SU-DHL-6 (cell line): Measurements from ENCODE around the gene LRRC72.

Experiments
- H2AFZ ChIP-seq: fragments of 200-600 bp; sonication (generic); 2 replicates; pipeline ENCODE4 v1.6.1; 2014; ENCODE audit warnings: low read depth, mild to moderate bottlenecking, moderate library complexity, mixed read lengths, antibody characterized with exemption, low read length; ENCODE audit not compliant: severe bottlenecking
- H3F3A ChIP-seq: fragments of 200-600 bp; shearing (Covaris generic); 2 replicates; pipeline ENCODE4 v1.6.0; 2016; ENCODE audit warnings: antibody characterized with exemption, mild to moderate bottlenecking; ENCODE audit not compliant: insufficient read depth
- H3K27ac ChIP-seq: fragments of 200-600 bp; sonication (generic); 2 replicates; pipeline ENCODE4 v1.5.1; 2016; ENCODE audit warnings: low read depth, mild to moderate bottlenecking, low read length, moderate library complexity, mixed read lengths
- H3K27me3 ChIP-seq: fragments of 200-600 bp; sonication (generic), shearing (Covaris generic); 2 replicates; pipeline ENCODE4 v1.6.0; 2014; ENCODE audit warnings: mild to moderate bottlenecking, low read length
- H3K36me3 ChIP-seq: fragments of 200-600 bp; sonication (generic); 2 replicates; pipeline ENCODE4 v1.6.1; 2014; ENCODE audit warnings: mild to moderate bottlenecking, low read length, mixed read lengths
- H3K4me2 ChIP-seq: fragments of 300-600, 200-600 bp; shearing (Covaris generic), sonication (generic); 2 replicates; pipeline ENCODE4 v1.6.0; 2014; ENCODE audit warnings: low read length, low read depth, mild to moderate bottlenecking; ENCODE audit not compliant: poor library complexity, severe bottlenecking
- H3K4me3 ChIP-seq: fragments of 200-600 bp; sonication (generic); 2 replicates; pipeline ENCODE4 v1.5.1; 2014; ENCODE audit warnings: antibody characterized with exemption, low read length, mild to moderate bottlenecking, mixed read lengths; ENCODE audit not compliant: insufficient read depth, poor library complexity, severe bottlenecking
- H3K79me2 ChIP-seq: fragments of 200-600 bp; sonication (generic); 2 replicates; pipeline ENCODE4 v1.6.1; 2014; ENCODE audit warnings: mild to moderate bottlenecking, low read length, moderate library complexity; ENCODE audit not compliant: insufficient read depth
- H3K9ac ChIP-seq: fragments of 200-600 bp; sonication (generic); 2 replicates; pipeline ENCODE4 v1.7.0; 2014; ENCODE audit warnings: mild to moderate bottlenecking, low read length
- H3K9me2 ChIP-seq: fragments of 200-600 bp; sonication (generic); replicated peaks from 2 replicates; pipeline ENCODE4 v1.6.1; 2014; ENCODE audit warnings: low read length; ENCODE audit not compliant: insufficient read depth
- H3K9me3 ChIP-seq: fragments of 200-600 bp; sonication (generic); 2 replicates; pipeline ENCODE4 v1.6.1; 2014; ENCODE audit warnings: low read length, mixed read lengths; ENCODE audit not compliant: insufficient read depth
- H4K20me1 ChIP-seq: fragments of 200-600 bp; sonication (generic); 2 replicates; pipeline ENCODE4 v1.6.1; 2014; ENCODE audit warnings: low read depth, mild to moderate bottlenecking, antibody characterized with exemption, low read length, moderate library complexity, mixed read lengths
- EZH2phosphoT487 ChIP-seq: fragments of 200-600 bp; sonication (generic), shearing (Covaris generic); conservative IDR thresholded peaks from 2 replicates; pipeline ENCODE4 v1.6.1; 2018; ENCODE audit warnings: mild to moderate bottlenecking, antibody characterized with exemption, low read length, moderate library complexity, mixed read lengths
- TF ChIP-seq, protein P1 (sequence below): fragments of 200-600 bp; sonication (generic); IDR thresholded peaks from one replicate; pipeline ENCODE4 v1.5.1; 2017; ENCODE audit warnings: antibody characterized with exemption, mild to moderate bottlenecking, low read length, moderate library complexity; ENCODE audit not compliant: insufficient read depth, poor library complexity, severe bottlenecking

LRRC72 gene

DNA sequence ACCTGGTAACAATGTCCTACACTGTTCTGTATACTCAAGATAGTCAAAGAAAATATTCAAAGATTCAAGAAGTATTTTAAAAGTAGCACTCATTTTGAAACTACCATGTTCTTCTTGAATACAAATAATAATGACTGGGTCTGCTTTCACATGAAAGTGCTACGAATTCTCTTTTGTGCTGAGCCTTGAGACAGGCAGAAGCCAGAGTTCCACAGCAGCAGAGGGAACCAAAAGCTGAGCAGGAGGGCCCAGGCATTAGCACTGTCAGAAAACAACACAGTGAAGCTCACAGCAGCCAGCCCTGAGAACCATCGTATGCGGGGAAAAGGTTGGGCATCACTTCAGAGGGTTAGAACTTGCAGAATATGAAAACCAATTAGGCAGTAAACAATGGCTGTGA, 80.1 kb downstream of the LRRC72 start:
- no peaks in the 10 kb centered on the region for H3K79me2 ChIP-seq
- H3K27ac ChIP-seq: no peak overlapping the region
- no peaks in the 10 kb centered on the region for H3K9me3 ChIP-seq
- no peaks in the 10 kb centered on the region for H3K36me3 ChIP-seq
- H4K20me1 ChIP-seq: no peaks in the 10 kb centered on the region
- no peaks in the 10 kb centered on the region for H3K27me3 ChIP-seq
- no peak overlapping the region for H3K4me2 ChIP-seq
- TF ChIP-seq, protein P1, sequence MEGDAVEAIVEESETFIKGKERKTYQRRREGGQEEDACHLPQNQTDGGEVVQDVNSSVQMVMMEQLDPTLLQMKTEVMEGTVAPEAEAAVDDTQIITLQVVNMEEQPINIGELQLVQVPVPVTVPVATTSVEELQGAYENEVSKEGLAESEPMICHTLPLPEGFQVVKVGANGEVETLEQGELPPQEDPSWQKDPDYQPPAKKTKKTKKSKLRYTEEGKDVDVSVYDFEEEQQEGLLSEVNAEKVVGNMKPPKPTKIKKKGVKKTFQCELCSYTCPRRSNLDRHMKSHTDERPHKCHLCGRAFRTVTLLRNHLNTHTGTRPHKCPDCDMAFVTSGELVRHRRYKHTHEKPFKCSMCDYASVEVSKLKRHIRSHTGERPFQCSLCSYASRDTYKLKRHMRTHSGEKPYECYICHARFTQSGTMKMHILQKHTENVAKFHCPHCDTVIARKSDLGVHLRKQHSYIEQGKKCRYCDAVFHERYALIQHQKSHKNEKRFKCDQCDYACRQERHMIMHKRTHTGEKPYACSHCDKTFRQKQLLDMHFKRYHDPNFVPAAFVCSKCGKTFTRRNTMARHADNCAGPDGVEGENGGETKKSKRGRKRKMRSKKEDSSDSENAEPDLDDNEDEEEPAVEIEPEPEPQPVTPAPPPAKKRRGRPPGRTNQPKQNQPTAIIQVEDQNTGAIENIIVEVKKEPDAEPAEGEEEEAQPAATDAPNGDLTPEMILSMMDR: no peak
- TF ChIP-seq EZH2phosphoT487: no peak
- H3K9me2 ChIP-seq: no peaks in the 10 kb centered on the region
- no peak overlapping the region for H3K4me3 ChIP-seq
- H2AFZ ChIP-seq: no peak overlapping the region
- H3F3A ChIP-seq: no peaks in the 10 kb centered on the region
- no peak overlapping the region for H3K9ac ChIP-seq

DNA sequence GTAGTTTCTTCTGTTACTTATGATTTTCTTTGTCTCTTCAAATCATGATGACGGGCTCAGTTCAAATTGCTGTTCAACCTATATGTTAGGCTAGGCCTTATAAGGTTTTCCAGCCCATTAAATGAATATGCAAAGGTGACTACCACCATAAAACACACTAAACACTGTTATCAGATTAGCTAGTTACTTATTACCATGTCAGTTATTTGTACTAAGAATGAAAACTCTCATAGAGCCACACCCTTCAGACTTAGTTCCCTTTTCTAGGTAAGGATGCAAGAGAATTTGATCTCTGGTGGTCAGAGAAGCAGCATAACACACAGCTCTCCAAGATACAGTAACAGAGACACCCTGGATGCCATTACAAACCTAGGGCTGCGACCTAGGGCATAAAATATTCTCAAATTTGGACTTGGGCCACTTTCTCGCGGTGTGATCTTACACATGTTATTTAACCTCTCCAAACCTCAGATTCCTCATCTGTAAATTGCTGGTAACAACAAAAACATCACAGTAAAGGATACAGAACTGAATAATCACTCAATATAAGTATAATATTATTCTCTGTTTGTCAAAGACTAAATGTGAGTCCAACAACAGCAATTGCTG, 83.3 kb downstream of the LRRC72 start:
- TF ChIP-seq, protein P1: no peak
- no peak for TF ChIP-seq EZH2phosphoT487
- no peaks in the 10 kb centered on the region for H3K9me2 ChIP-seq
- no peaks in the 10 kb centered on the region for H4K20me1 ChIP-seq

DNA sequence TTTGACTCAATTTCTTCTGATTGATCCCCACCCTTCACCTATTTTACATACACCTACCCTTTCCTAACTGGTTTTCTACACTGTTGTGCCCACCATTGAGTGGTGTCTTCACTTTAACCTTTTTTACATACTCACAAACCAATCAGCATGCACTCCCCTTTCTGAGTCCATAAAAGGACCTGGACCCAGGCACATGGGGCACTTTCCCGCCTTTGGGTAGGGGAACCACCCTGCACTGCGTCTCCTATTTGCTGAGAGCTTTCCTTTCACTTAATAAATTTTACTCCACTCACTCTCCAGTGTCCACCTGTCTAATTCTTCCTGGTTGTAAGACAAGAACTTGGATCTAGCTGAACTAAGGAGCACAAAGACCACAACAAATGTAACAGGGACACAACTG, 85.1 kb downstream of the LRRC72 start:
- H3K4me2 ChIP-seq: no peak overlapping the region

More for the DNA sequence above, 83.3 kb downstream of the LRRC72 start:
- Histone ChIP-seq H3K9ac (no peak overlapping the region), H3K36me3 (no peaks in the 10 kb centered on the region), H3K79me2 (no peaks in the 10 kb centered on the region), H2AFZ (no peak overlapping the region), H3F3A (no peaks in the 10 kb centered on the region), H3K9me3 (no peaks in the 10 kb centered on the region), H3K4me2 (no peak overlapping the region), H3K27ac (no peak overlapping the region), H3K4me3 (no peak overlapping the region), H3K27me3 (no peaks in the 10 kb centered on the region)

More for the DNA sequence above, 85.1 kb downstream of the LRRC72 start:
- Histone ChIP-seq H2AFZ (no peak overlapping the region), H3K9ac (no peak overlapping the region), H4K20me1 (no peaks in the 10 kb centered on the region), H3K27me3 (no peaks in the 10 kb centered on the region), H3K9me2 (no peaks in the 10 kb centered on the region), H3K4me3 (no peak overlapping the region), H3K27ac (no peak overlapping the region), H3K79me2 (no peaks in the 10 kb centered on the region), H3K9me3 (no peaks in the 10 kb centered on the region), H3F3A (no peaks in the 10 kb centered on the region), H3K36me3 (no peaks in the 10 kb centered on the region)
- no peak for TF ChIP-seq EZH2phosphoT487
- TF ChIP-seq, protein P1: no peak
